Measurements from ENCODE around the gene DUS3L.

DNA sequence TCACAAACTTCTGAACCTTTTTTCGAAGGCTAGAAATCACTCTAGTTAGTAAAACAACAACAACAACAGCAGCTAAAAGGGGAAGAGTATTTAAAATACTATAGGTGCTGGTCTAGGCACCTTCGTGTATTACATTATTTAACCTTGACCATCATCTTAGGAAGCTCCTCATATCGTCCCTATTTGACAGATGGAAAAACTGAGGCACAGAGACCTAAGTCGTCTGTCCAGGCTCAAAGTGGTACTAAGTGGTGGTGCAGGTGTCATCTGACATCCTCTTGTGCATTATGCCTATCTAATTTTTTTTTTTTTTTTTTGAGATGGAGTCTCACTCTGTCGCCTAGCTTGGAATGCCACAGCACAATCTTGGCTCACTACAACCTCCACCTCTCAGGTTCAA, 41.5 kb downstream of the DUS3L start:
- TF ChIP-seq REST (IDR thresholded peaks at IDR 0.05; ENCODE audit: insufficient replicate concordance, low read depth) = no peak
- TF ChIP-seq, protein P1, sequence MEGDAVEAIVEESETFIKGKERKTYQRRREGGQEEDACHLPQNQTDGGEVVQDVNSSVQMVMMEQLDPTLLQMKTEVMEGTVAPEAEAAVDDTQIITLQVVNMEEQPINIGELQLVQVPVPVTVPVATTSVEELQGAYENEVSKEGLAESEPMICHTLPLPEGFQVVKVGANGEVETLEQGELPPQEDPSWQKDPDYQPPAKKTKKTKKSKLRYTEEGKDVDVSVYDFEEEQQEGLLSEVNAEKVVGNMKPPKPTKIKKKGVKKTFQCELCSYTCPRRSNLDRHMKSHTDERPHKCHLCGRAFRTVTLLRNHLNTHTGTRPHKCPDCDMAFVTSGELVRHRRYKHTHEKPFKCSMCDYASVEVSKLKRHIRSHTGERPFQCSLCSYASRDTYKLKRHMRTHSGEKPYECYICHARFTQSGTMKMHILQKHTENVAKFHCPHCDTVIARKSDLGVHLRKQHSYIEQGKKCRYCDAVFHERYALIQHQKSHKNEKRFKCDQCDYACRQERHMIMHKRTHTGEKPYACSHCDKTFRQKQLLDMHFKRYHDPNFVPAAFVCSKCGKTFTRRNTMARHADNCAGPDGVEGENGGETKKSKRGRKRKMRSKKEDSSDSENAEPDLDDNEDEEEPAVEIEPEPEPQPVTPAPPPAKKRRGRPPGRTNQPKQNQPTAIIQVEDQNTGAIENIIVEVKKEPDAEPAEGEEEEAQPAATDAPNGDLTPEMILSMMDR (IDR thresholded peaks at IDR 0.05; ENCODE audit: insufficient read depth, low read length) = no peak
- TF ChIP-seq POLR2AphosphoS5 (IDR thresholded peaks at IDR 0.05; ENCODE audit: low read depth) = no peak
- no peak for TF ChIP-seq GABPA (IDR thresholded peaks at IDR 0.05; ENCODE audit: low read depth)
- no peak for TF ChIP-seq SPI1 (IDR thresholded peaks at IDR 0.05; ENCODE audit: borderline replicate concordance, low read depth)

Measured in HL-60 (cell line).